Measurements from ENCODE around the gene THEM5. TPM values are rescaled to one million over a fixed set of nuclear protein-coding genes. Genes with fewer than 3 reads are reported as not detected.
"Not testable (repeated sequence)": the region's sequence is repeated elsewhere in the genome, so short reads cannot be mapped to it uniquely, and the experiment has no call there.

THEM5 gene
- polyA plus RNA-seq, 3 donors, result not detected

- H3K27ac ChIP-seq (ENCODE audit: low read depth in 1 of 2, low read length in 2 of 2), result no peak overlapping the region
- H3K9me3 Mint-ChIP-seq, result peaks cover 0 to 8% (median 1%) of the 10 kb centered on the region in 7 donors
- intact Hi-C loops (cut with micrococcal nuclease), result no loop called here
- H3K4me3 ChIP-seq (replicated peaks in 1 of 3; ENCODE audit: low read depth in 2 of 3, low read length in 3 of 3), result no peak overlapping the region
- no peaks in the 10 kb centered on the region for H3K9me3 ChIP-seq (replicated peaks in 1 of 2; ENCODE audit: control insufficient read depth in 1 of 2, insufficient read depth in 1 of 2, low read length in 2 of 2)
- peaks cover 35 to 36% of the 10 kb centered on the region in 2 donors for H3K4me1 ChIP-seq (ENCODE audit: control insufficient read depth in 1 of 2, insufficient read depth in 2 of 2, low read length in 2 of 2)
- no peaks in the 10 kb centered on the region for H3K27me3 ChIP-seq (ENCODE audit: control insufficient read depth in 2 of 2, insufficient read depth in 2 of 2, low read length in 2 of 2)
- WGBS (ENCODE audit: insufficient coverage), result no CpG with 5 or more reads among the region's 4 CpGs
- no peak overlapping the region for H3K27ac Mint-ChIP-seq
- no peak overlapping the region for H3K4me3 Mint-ChIP-seq
- H3K4me1 Mint-ChIP-seq, result peaks cover 47% of the 10 kb centered on the region
- no peak overlapping the region for H2AFZ ChIP-seq (ENCODE audit: insufficient read depth, low read depth, low read length, poor library complexity, severe bottlenecking)
- H3K27me3 Mint-ChIP-seq (ENCODE audit: low read depth in 3 of 3), result peaks cover 1 to 9% (median 7%) of the 10 kb centered on the region in 3 donors
- no peak overlapping the region for H3K4me2 ChIP-seq (replicated peaks; ENCODE audit: extremely low read depth, low read length, poor library complexity, severe bottlenecking)
- no peaks in the 10 kb centered on the region for H3K79me2 ChIP-seq (ENCODE audit: insufficient read depth, low read length)
- DNase-seq, result no peak
- TF ChIP-seq CTCF (IDR thresholded peaks at IDR 0.05), result no peak
- no peaks in the 10 kb centered on the region for H4K20me1 ChIP-seq (ENCODE audit: insufficient read depth, low read length)
- no peaks in the 10 kb centered on the region for H3K36me3 Mint-ChIP-seq
- no peaks in the 10 kb centered on the region for H3K36me3 ChIP-seq (replicated peaks in 1 of 2; ENCODE audit: control insufficient read depth in 1 of 2, insufficient read depth in 2 of 2, low read length in 2 of 2)
- H3K9ac ChIP-seq (ENCODE audit: insufficient read depth, low read length, poor library complexity, severe bottlenecking), result no peak overlapping the region
Observed at GRCh38 chr1:151855933-151856332, 2.4 kb upstream of the THEM5 start.

GRCh38 chr1:151855516-151855915, 2.0 kb upstream of the THEM5 start:
- H3K4me3 Mint-ChIP-seq; H2AFZ ChIP-seq (ENCODE audit: insufficient read depth, low read depth, low read length, poor library complexity, severe bottlenecking); H3K27me3 ChIP-seq (ENCODE audit: control insufficient read depth in 2 of 2, insufficient read depth in 2 of 2, low read length in 2 of 2); H3K27me3 Mint-ChIP-seq (ENCODE audit: low read depth in 3 of 3); DNase-seq; H3K4me2 ChIP-seq (replicated peaks; ENCODE audit: extremely low read depth, low read length, poor library complexity, severe bottlenecking); H3K9me3 ChIP-seq (replicated peaks in 1 of 2; ENCODE audit: control insufficient read depth in 1 of 2, insufficient read depth in 1 of 2, low read length in 2 of 2); H3K9ac ChIP-seq (ENCODE audit: insufficient read depth, low read length, poor library complexity, severe bottlenecking); H3K79me2 ChIP-seq (ENCODE audit: insufficient read depth, low read length); H3K36me3 Mint-ChIP-seq; H4K20me1 ChIP-seq (ENCODE audit: insufficient read depth, low read length); H3K9me3 Mint-ChIP-seq; H3K27ac Mint-ChIP-seq; H3K27ac ChIP-seq (ENCODE audit: low read depth in 1 of 2, low read length in 2 of 2); H3K4me3 ChIP-seq (replicated peaks in 1 of 3; ENCODE audit: low read depth in 2 of 3, low read length in 3 of 3); intact Hi-C loops (cut with micrococcal nuclease); H3K36me3 ChIP-seq (replicated peaks in 1 of 2; ENCODE audit: control insufficient read depth in 1 of 2, insufficient read depth in 2 of 2, low read length in 2 of 2): not testable (repeated sequence)
- peaks cover 35 to 36% of the 10 kb centered on the region in 2 donors for H3K4me1 ChIP-seq (ENCODE audit: control insufficient read depth in 1 of 2, insufficient read depth in 2 of 2, low read length in 2 of 2)
- H3K4me1 Mint-ChIP-seq, result peaks cover 47% of the 10 kb centered on the region
- 96% methylated on average over 6 of the region's 8 CpGs for WGBS (ENCODE audit: insufficient coverage)
